Measurements from ENCODE around the gene U2AF2. TPM values are rescaled to one million over a fixed set of nuclear protein-coding genes. Genes with fewer than 3 reads are reported as not detected.

U2AF2 gene
- polyA plus RNA-seq, 3 donors, result 5.3 to 166 (median 5.4) TPM

DNA sequence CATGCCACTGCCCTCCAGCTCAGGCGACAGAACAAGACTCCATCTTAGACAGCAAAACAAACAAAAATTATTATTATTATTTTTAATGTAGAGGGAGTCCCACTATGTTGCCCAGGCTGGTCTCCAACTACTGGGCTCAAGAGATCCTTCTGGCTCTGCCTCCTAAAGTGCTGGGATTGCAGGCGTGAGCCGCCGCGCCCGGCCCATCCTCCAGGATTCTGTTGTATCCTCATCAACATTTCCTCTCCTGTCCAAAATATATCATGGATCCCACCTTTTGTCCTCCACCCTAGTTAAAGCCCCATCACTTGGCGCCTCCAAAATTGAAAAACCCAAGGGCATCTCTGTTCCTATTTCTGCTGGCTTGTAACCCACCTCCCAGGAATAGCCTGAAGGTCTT lies 31.7 kb upstream of the U2AF2 start:
- peak overlapping the region in 6 of 7 donors; percentile 91 to 99 (median 98) for H3K27ac Mint-ChIP-seq
- Histone ChIP-seq H3K27ac (ENCODE audit: low read depth in 1 of 2, low read length in 2 of 2) (no peak overlapping the region), H3K4me2 (replicated peaks; ENCODE audit: extremely low read depth, low read length, poor library complexity, severe bottlenecking) (peak overlapping the region; percentile 70)

DNA sequence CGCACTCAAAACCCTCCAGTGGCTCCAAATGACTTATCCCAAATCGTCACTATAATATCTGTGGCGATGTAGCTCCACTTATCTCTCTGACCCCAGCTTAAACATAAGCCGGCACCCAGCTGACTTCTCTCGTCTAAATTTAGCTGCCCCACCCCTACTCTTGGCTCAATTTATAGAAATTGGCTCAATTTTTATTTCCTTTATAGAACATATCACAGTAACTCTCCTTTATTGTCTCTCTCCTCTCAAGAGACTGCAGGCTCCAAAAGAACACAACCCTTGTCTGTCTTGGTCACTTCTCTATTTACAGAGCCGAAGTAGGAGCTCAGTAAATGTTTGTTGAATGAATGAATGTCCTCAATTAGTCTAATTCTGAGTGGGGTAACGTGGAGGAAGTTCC lies 31.3 kb upstream of the U2AF2 start:
- Histone ChIP-seq H3K4me2 (replicated peaks; ENCODE audit: extremely low read depth, low read length, poor library complexity, severe bottlenecking) (peak overlapping the region; percentile 70), H3K27me3 (ENCODE audit: control insufficient read depth in 2 of 2, insufficient read depth in 2 of 2, low read length in 2 of 2) (no peaks in the 10 kb centered on the region), H3K9me3 (replicated peaks in 1 of 2; ENCODE audit: control insufficient read depth in 1 of 2, insufficient read depth in 1 of 2, low read length in 2 of 2) (no peaks in the 10 kb centered on the region), H3K79me2 (ENCODE audit: insufficient read depth, low read length) (peaks cover 17% of the 10 kb centered on the region), H2AFZ (ENCODE audit: insufficient read depth, low read depth, low read length, poor library complexity, severe bottlenecking) (no peak overlapping the region), H3K27ac (ENCODE audit: low read depth in 1 of 2, low read length in 2 of 2) (peak overlapping the region in 1 of 2 donors; percentile 66), H3K4me3 (replicated peaks in 1 of 3; ENCODE audit: low read depth in 2 of 3, low read length in 3 of 3) (peak overlapping the region in 1 of 3 experiments; percentile 85), H3K9ac (ENCODE audit: insufficient read depth, low read length, poor library complexity, severe bottlenecking) (no peak overlapping the region), H3K36me3 (replicated peaks in 1 of 2; ENCODE audit: control insufficient read depth in 1 of 2, insufficient read depth in 2 of 2, low read length in 2 of 2) (no peaks in the 10 kb centered on the region), H3K4me1 (ENCODE audit: control insufficient read depth in 1 of 2, insufficient read depth in 2 of 2, low read length in 2 of 2) (peaks cover 53 to 62% of the 10 kb centered on the region in 2 donors), H4K20me1 (ENCODE audit: insufficient read depth, low read length) (no peaks in the 10 kb centered on the region)
- DNase-seq, result no peak
- Mint-ChIP-seq H3K4me1 (peaks cover 48% of the 10 kb centered on the region), H3K9me3 (peaks cover 0 to 4% (median 0%) of the 10 kb centered on the region in 7 donors), H3K27ac (peak overlapping the region; percentile 91 to 99 (median 98)), H3K4me3 (peak overlapping the region; percentile 85 to 94), H3K27me3 (ENCODE audit: low read depth in 3 of 3) (peaks cover 0 to 8% (median 1%) of the 10 kb centered on the region in 3 donors), H3K36me3 (peaks cover 7 to 15% of the 10 kb centered on the region in 2 donors)
- TF ChIP-seq, protein P1, sequence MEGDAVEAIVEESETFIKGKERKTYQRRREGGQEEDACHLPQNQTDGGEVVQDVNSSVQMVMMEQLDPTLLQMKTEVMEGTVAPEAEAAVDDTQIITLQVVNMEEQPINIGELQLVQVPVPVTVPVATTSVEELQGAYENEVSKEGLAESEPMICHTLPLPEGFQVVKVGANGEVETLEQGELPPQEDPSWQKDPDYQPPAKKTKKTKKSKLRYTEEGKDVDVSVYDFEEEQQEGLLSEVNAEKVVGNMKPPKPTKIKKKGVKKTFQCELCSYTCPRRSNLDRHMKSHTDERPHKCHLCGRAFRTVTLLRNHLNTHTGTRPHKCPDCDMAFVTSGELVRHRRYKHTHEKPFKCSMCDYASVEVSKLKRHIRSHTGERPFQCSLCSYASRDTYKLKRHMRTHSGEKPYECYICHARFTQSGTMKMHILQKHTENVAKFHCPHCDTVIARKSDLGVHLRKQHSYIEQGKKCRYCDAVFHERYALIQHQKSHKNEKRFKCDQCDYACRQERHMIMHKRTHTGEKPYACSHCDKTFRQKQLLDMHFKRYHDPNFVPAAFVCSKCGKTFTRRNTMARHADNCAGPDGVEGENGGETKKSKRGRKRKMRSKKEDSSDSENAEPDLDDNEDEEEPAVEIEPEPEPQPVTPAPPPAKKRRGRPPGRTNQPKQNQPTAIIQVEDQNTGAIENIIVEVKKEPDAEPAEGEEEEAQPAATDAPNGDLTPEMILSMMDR (IDR thresholded peaks at IDR 0.05), result no peak
- intact Hi-C loops (cut with micrococcal nuclease), result loop anchor here in 1 of 2 donors (5.0 kb wide), 1 partner anchor 36 kb away; no protein-coding TSS in a partner anchor
- WGBS (ENCODE audit: insufficient coverage), result 84% methylated on average over 5 of the region's 7 CpGs

More for the DNA sequence above, 31.7 kb upstream of the U2AF2 start:
- H3K4me1 Mint-ChIP-seq, result peaks cover 53% of the 10 kb centered on the region
- H3K9me3 ChIP-seq (replicated peaks in 1 of 2; ENCODE audit: control insufficient read depth in 1 of 2, insufficient read depth in 1 of 2, low read length in 2 of 2), result no peaks in the 10 kb centered on the region
- H3K9ac ChIP-seq (ENCODE audit: insufficient read depth, low read length, poor library complexity, severe bottlenecking), result no peak overlapping the region
- no peak overlapping the region for H2AFZ ChIP-seq (ENCODE audit: insufficient read depth, low read depth, low read length, poor library complexity, severe bottlenecking)
- 100% methylated on average over 6 of the region's 7 CpGs for WGBS (ENCODE audit: insufficient coverage)
- TF ChIP-seq, protein P1 (IDR thresholded peaks at IDR 0.05), result no peak
- peaks cover 17% of the 10 kb centered on the region for H3K79me2 ChIP-seq (ENCODE audit: insufficient read depth, low read length)
- H3K36me3 Mint-ChIP-seq, result peaks cover 7 to 15% of the 10 kb centered on the region in 2 donors
- H3K36me3 ChIP-seq (replicated peaks in 1 of 2; ENCODE audit: control insufficient read depth in 1 of 2, insufficient read depth in 2 of 2, low read length in 2 of 2), result no peaks in the 10 kb centered on the region
- peaks cover 0 to 4% (median 0%) of the 10 kb centered on the region in 7 donors for H3K9me3 Mint-ChIP-seq
- peak overlapping the region in 1 of 3 experiments; percentile 85 for H3K4me3 ChIP-seq (replicated peaks in 1 of 3; ENCODE audit: low read depth in 2 of 3, low read length in 3 of 3)
- H4K20me1 ChIP-seq (ENCODE audit: insufficient read depth, low read length), result no peaks in the 10 kb centered on the region
- H3K27me3 ChIP-seq (ENCODE audit: control insufficient read depth in 2 of 2, insufficient read depth in 2 of 2, low read length in 2 of 2), result no peaks in the 10 kb centered on the region
- peaks cover 0 to 8% (median 1%) of the 10 kb centered on the region in 3 donors for H3K27me3 Mint-ChIP-seq (ENCODE audit: low read depth in 3 of 3)
- no peak for DNase-seq
- intact Hi-C loops (cut with micrococcal nuclease), result loop anchor here in 1 of 2 donors (5.0 kb wide), 1 partner anchor 36 kb away; no protein-coding TSS in a partner anchor
- no peak overlapping the region for H3K4me3 Mint-ChIP-seq
- H3K4me1 ChIP-seq (ENCODE audit: control insufficient read depth in 1 of 2, insufficient read depth in 2 of 2, low read length in 2 of 2), result peaks cover 58 to 67% of the 10 kb centered on the region in 2 donors

Measured in CD14-positive monocyte (primary cell).